Natural killer cell treated with Interleukin-12 subunit alpha and Interleukin-12 subunit beta and Interleukin-15 and Interleukin-18, amount 100 ng/mL, for 72 hours (primary cell): ENCODE results near the gene SNF8. TPM values are rescaled to one million over a fixed set of nuclear protein-coding genes. Genes with fewer than 3 reads are reported as not detected.

Experiments
- ATAC-seq, 2 donors: fragments of 150-1000 bp; cut with Tn5 transposase in 1 of 2; sonication (Bioruptor Pico), chemical (Tn5 transposase) in 1 of 2; 2 replicates each; pipeline ENCODE4 v1.10.0; 2021
- DNase-seq: peaks from one replicate; pipeline ENCODE4 v3.0.0; 2022; ENCODE audit warnings: low spot score
- H3K27ac Mint-ChIP-seq, 2 donors: 1 replicate in 1 of 2; 2 replicates in 1 of 2; pipeline ENCODE4 v1.8.0; 2022; ENCODE audit warnings: mixed read lengths in 2 of 2, mild to moderate bottlenecking in 1 of 2, moderate library complexity in 1 of 2
- H3K27me3 Mint-ChIP-seq, 2 donors: 1 replicate in 1 of 2; 2 replicates in 1 of 2; pipeline ENCODE4 v1.8.0; 2022; ENCODE audit warnings: mixed read lengths in 2 of 2
- H3K36me3 Mint-ChIP-seq: one replicate; pipeline ENCODE4 v1.8.0; 2022; ENCODE audit warnings: mixed read lengths
- H3K4me1 Mint-ChIP-seq, 2 donors: 1 replicate in 1 of 2; 2 replicates in 1 of 2; pipeline ENCODE4 v1.8.0; 2022; ENCODE audit warnings: low read depth in 2 of 2, mixed read lengths in 2 of 2, mild to moderate bottlenecking in 1 of 2
- H3K4me3 Mint-ChIP-seq: one replicate; pipeline ENCODE4 v1.8.0; 2022; ENCODE audit warnings: mixed read lengths
- H3K9me3 Mint-ChIP-seq: 2 replicates; pipeline ENCODE4 v1.8.0; 2022; ENCODE audit warnings: mixed read lengths
- total RNA-seq, 2 donors: library from RNA; stranded (reverse); gene quantifications; one replicate each; pipeline ENCODE4 v1.2.3, GENCODE V29; 2022

SNF8 gene
- total RNA-seq, 2 donors from 2014 or later, result 116 to 148 TPM

GRCh38 chr17:48925251-48925990 is 19.2 kb downstream of the SNF8 start:
- H3K36me3 Mint-ChIP-seq, result peaks cover 33% of the 10 kb centered on the region
- H3K27ac Mint-ChIP-seq, result peak overlapping the region; percentile 68 to 74

DNA sequence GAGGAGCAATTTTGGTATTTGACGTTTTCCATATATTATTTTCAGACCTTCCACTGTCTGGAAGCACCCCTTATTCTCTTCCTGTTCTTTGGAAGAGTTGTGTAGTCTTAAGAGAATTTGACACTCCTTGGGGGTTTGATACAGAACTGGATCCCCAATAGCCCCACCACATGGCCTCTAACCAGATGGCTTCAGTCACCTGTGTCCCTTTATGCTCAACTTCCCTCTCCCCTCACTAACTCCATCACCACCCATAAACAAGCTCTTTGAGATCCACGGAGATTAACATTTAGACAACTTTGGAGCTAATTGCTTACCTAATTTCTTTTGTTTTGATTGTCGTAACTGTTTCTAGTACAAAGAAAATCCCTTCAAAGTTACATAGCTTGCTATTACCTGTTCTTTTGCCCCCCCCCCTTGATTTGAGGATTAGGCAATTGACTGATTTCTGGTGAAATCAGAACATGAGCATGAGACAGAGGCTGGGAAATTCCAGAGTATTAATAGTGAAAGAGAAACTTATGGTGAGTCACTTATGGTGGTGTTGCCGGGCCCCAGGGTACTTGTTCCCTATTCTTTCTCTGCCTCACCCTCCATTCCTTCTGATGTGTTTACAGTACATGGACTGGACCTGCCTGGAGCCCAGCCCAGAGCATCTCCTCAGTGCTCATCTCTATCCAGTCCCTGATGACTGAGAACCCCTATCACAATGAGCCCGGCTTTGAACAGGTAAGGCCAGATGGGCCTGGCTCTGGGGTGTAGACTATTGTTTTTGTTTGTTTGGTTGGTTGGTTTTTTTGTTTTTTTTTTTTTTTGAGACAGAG is 29.0 kb downstream of the SNF8 start:
- ATAC-seq (peak; percentile 97 to 98), DNase-seq (peak; percentile 79)
- Mint-ChIP-seq H3K4me1 (peaks cover 41 to 53% of the 10 kb centered on the region in 2 donors), H3K4me3 (peak overlapping the region; percentile 97), H3K27me3 (no peaks in the 10 kb centered on the region), H3K36me3 (peaks cover 30% of the 10 kb centered on the region), H3K27ac (peak overlapping the region; percentile 96 to 98), H3K9me3 (no peaks in the 10 kb centered on the region)

More at GRCh38 chr17:48925251-48925990, 19.2 kb downstream of the SNF8 start:
- H3K4me1 Mint-ChIP-seq, result peaks cover 13 to 22% of the 10 kb centered on the region in 2 donors
- H3K9me3 Mint-ChIP-seq, result no peaks in the 10 kb centered on the region
- ATAC-seq, result no peak
- H3K27me3 Mint-ChIP-seq, result no peaks in the 10 kb centered on the region
- no peak overlapping the region for H3K4me3 Mint-ChIP-seq
- no peak for DNase-seq

DNA sequence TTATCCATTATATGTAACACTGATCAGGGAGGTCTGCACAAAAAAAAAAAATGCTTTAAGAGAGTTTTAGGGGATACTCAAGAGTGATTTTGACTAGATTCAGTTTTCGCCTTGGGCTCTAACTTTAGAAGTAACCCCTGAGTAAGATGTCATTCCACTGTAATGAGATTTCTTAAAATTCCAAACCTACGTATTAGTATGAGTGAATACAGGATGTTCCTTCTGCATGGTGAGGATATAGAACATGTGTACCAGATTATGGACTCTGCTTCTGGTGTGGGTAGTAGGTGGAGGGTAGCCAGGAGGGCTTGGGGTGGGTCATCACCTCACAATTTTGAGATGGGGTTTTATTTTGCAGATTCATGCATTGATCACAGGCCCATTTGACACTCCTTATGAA is 32.2 kb downstream of the SNF8 start:
- no peak for ATAC-seq
- Mint-ChIP-seq H3K4me3 (peak overlapping the region; percentile 97), H3K27ac (peak overlapping the region; percentile 96 to 98)

GRCh38 chr17:48910370-48910769 is 34.3 kb downstream of the SNF8 start:
- Mint-ChIP-seq H3K36me3 (peaks cover 28% of the 10 kb centered on the region), H3K9me3 (no peaks in the 10 kb centered on the region), H3K27ac (peak overlapping the region; percentile 96 to 98), H3K4me3 (peak overlapping the region; percentile 97), H3K4me1 (peaks cover 59 to 69% of the 10 kb centered on the region in 2 donors), H3K27me3 (no peaks in the 10 kb centered on the region)
- DNase-seq, result no peak
- ATAC-seq, result no peak

More for the DNA sequence above, 32.2 kb downstream of the SNF8 start:
- H3K4me1 Mint-ChIP-seq, result peaks cover 66 to 78% of the 10 kb centered on the region in 2 donors
- no peaks in the 10 kb centered on the region for H3K27me3 Mint-ChIP-seq
- peaks cover 34% of the 10 kb centered on the region for H3K36me3 Mint-ChIP-seq
- no peaks in the 10 kb centered on the region for H3K9me3 Mint-ChIP-seq
- no peak for DNase-seq

- DNase-seq (no peak), ATAC-seq (no peak)
- peak overlapping the region; percentile 96 to 98 for H3K27ac Mint-ChIP-seq
- H3K36me3 Mint-ChIP-seq, result peaks cover 27% of the 10 kb centered on the region
- H3K4me1 Mint-ChIP-seq, result peaks cover 56 to 63% of the 10 kb centered on the region in 2 donors
- no peaks in the 10 kb centered on the region for H3K9me3 Mint-ChIP-seq
- H3K27me3 Mint-ChIP-seq, result no peaks in the 10 kb centered on the region
- peak overlapping the region; percentile 97 for H3K4me3 Mint-ChIP-seq
Observed at GRCh38 chr17:48909783-48910182, 34.9 kb downstream of the SNF8 start.

DNA sequence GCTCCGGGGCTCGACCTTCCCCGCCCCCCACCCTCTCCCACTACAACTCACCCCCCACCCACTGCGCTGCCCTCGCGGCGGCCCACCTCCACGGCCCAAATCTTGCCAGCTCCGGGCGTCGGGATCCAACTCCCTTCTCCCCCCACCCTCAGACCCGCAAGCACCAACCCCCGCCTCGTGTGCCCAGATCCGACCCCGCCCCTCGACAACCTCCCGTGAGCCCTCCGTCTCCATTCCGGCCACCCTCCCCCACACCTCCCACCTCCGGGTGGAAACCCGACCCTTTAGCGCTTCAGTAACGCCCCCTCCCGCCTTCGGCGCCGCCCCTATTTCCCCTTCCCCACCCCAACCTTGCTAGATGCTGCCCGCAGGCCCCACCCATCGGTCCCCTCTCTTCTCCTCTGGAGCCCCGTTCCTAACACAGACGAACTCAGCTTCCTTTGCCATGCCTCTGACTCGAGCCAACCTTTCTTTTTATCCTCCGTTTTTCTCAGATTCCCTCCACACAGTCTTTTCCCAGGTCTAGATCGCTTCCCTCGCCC is 35.7 kb downstream of the SNF8 start:
- peak; percentile 77 to 80 for ATAC-seq
- DNase-seq, result peak; percentile 88
- Mint-ChIP-seq H3K27me3 (no peaks in the 10 kb centered on the region), H3K9me3 (no peaks in the 10 kb centered on the region), H3K4me1 (peaks cover 50 to 55% of the 10 kb centered on the region in 2 donors), H3K36me3 (peaks cover 21% of the 10 kb centered on the region), H3K4me3 (peak overlapping the region; percentile 97), H3K27ac (peak overlapping the region; percentile 96 to 98)

DNA sequence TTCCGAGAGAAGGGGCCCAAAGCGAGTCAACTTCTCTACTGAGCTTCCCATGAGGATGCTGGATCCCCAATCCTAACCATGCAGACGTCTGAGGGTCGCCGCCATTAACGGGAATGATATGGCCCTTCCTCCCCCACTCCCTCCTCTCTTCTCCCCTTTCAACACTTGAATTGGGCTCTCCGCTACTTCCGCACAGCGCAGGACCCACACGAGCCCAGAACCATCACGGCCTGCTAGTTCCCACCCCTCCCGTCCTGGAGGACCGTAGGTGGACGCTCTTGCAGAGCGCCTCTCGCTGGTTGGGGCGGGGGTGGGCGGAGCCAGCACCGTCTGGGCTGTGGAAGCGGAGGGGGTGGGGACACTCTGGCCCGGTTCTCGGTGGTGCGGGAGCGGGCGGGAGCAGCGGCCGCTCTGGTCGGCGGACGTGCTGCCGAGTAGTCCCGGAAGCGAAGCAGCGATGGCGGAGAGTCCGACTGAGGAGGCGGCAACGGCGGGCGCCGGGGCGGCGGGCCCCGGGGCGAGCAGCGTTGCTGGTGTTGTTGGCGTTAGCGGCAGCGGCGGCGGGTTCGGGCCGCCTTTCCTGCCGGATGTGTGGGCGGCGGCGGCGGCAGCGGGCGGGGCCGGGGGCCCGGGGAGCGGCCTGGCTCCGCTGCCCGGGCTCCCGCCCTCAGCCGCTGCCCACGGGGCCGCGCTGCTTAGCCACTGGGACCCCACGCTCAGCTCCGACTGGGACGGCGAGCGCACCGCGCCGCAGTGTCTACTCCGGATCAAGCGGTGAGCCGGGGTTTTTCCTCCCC is 36.4 kb downstream of the SNF8 start, which contains the start of gene UBE2Z:
TSS of gene UBE2Z (plus strand) at position 361 of the 797 bp plus-strand sequence. CDS start at position 458, 97 bp downstream.
- H3K27me3 Mint-ChIP-seq, result no peaks in the 10 kb centered on the region
- DNase-seq, result peak; percentile 86
- peak within 1 kb of the TSS; percentile 98 for H3K4me3 Mint-ChIP-seq
- peak within 1 kb of the TSS; percentile 96 to 98 for H3K27ac Mint-ChIP-seq
- peaks cover 15% of the 10 kb centered on the region for H3K36me3 Mint-ChIP-seq
- H3K4me1 Mint-ChIP-seq, result peaks cover 45 to 49% of the 10 kb centered on the region in 2 donors
- peak; percentile 95 for ATAC-seq
- no peaks in the 10 kb centered on the region for H3K9me3 Mint-ChIP-seq

DNA sequence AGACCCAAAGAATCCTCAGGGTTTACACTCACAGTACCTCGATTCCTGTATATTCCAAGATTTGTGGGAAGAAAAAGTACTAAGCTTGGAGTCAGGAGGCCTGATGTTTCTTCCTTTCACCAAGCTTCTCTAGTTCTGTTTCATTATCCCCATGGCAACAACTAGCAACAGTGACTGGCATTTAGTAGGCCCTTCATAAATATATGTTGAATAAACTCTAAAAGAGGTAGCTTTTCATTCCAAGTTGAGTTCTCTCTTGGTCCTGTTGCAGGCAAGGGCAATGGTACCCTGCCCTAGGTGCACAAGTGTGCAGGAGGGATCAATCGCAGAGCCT is 37.0 kb downstream of the SNF8 start:
- DNase-seq (no peak), ATAC-seq (no peak)
- peaks cover 15% of the 10 kb centered on the region for H3K36me3 Mint-ChIP-seq
- H3K4me1 Mint-ChIP-seq, result peaks cover 43 to 46% of the 10 kb centered on the region in 2 donors
- H3K4me3 Mint-ChIP-seq, result peak overlapping the region; percentile 98
- H3K27ac Mint-ChIP-seq, result peak overlapping the region; percentile 96 to 98
- H3K9me3 Mint-ChIP-seq, result no peaks in the 10 kb centered on the region
- H3K27me3 Mint-ChIP-seq, result no peaks in the 10 kb centered on the region

DNA sequence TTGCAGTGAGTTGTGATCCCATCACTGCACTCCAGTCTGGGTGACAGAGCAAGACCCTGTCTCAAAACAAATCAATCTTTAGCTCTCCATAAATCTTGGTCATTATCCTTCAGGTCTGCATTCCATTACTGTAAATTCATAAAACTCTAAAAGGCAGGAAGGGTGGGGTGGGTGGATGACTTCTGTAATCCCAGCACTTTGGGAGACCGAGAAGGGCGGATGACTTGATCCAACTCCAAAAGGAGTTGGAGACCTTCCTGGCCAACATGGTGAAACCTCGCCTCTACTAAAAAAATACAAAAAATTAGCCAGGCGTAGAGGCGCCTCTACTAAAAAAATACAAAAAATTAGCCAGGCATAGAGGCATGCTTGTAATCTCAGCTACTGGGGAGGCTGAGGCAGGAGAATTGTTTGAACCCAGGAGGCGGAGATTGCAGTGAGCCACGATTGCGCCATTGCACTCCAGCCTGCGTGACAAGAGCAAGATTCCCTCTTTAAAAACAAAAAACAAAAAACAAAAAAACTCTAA is 38.6 kb downstream of the SNF8 start:
- Mint-ChIP-seq H3K36me3 (peaks cover 7% of the 10 kb centered on the region), H3K9me3 (no peaks in the 10 kb centered on the region), H3K27ac (no peak overlapping the region), H3K4me3 (no peak overlapping the region), H3K27me3 (no peaks in the 10 kb centered on the region), H3K4me1 (peaks cover 28 to 29% of the 10 kb centered on the region in 2 donors)
- ATAC-seq (no peak), DNase-seq (no peak)

DNA sequence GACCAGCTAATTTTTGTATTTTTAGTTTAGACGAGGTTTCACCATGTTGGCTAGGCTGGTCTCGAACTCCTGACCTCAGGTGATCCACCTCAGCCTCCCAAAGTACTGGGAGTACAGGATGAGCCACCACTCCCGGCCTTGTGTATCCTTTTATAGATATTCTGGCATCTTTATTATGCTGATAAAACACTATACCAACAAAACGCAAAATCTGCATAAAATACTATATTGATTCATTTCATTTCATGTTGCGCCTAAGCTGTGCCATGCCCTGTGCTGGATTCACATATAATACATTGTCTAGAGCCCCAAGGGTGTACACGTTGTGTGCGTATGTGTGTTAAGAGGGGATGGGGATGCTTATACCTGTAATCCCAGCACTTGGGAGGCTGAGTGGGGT is 40.2 kb downstream of the SNF8 start:
- Mint-ChIP-seq H3K36me3 (peaks cover 5% of the 10 kb centered on the region), H3K9me3 (no peaks in the 10 kb centered on the region), H3K4me1 (peaks cover 13% of the 10 kb centered on the region in 2 donors), H3K4me3 (no peak overlapping the region), H3K27me3 (no peaks in the 10 kb centered on the region), H3K27ac (no peak overlapping the region)
- DNase-seq (no peak), ATAC-seq (no peak)

- H3K27me3 Mint-ChIP-seq, result no peaks in the 10 kb centered on the region
- ATAC-seq (no peak), DNase-seq (no peak)
- H3K9me3 Mint-ChIP-seq, result no peaks in the 10 kb centered on the region
- H3K36me3 Mint-ChIP-seq, result no peaks in the 10 kb centered on the region
- peaks cover 8% of the 10 kb centered on the region in 2 donors for H3K4me1 Mint-ChIP-seq
- no peak overlapping the region for H3K4me3 Mint-ChIP-seq
- H3K27ac Mint-ChIP-seq, result no peak overlapping the region
Observed at GRCh38 chr17:48903401-48903800, 41.2 kb downstream of the SNF8 start.

GRCh38 chr17:48901241-48901640 is 43.4 kb downstream of the SNF8 start:
- DNase-seq (no peak), ATAC-seq (no peak)
- no peak overlapping the region for H3K4me3 Mint-ChIP-seq
- H3K4me1 Mint-ChIP-seq, result no peaks in the 10 kb centered on the region
- no peaks in the 10 kb centered on the region for H3K9me3 Mint-ChIP-seq
- no peak overlapping the region for H3K27ac Mint-ChIP-seq
- no peaks in the 10 kb centered on the region for H3K36me3 Mint-ChIP-seq
- no peaks in the 10 kb centered on the region for H3K27me3 Mint-ChIP-seq

DNA sequence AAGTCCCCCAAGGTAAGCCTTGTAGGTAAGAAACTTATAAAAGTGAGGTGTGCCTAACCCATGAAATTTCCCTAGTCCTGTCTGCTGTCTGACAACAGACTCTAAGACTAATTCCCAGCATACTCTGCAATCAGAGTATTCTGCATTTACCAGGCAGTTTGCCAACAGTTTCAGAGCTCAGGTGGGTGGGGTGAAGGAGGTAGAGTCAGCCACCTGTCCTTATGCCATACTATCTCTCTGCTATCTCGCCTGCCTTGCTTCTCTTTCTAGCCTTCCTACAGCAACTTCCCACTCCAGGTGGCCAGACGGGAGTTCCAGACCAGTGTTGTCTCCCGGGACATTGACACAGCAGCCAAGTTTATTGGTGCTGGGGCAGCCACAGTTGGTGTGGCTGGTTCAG is 49.8 kb downstream of the SNF8 start:
- H3K27me3 Mint-ChIP-seq, result no peaks in the 10 kb centered on the region
- no peaks in the 10 kb centered on the region for H3K9me3 Mint-ChIP-seq
- no peak for DNase-seq
- no peak for ATAC-seq
- peaks cover 8% of the 10 kb centered on the region for H3K36me3 Mint-ChIP-seq
- no peak overlapping the region for H3K27ac Mint-ChIP-seq
- H3K4me1 Mint-ChIP-seq, result peaks cover 25 to 30% of the 10 kb centered on the region in 2 donors
- H3K4me3 Mint-ChIP-seq, result no peak overlapping the region
